HEK293 (cell line): ENCODE results near the gene QSOX1.

Experiments used
- CTCF ChIA-PET: fragments of 350-600 bp; formaldehyde crosslinking; extraction: SDS; loops from one replicate; lab custom pipeline; 2021; ENCODE audit warnings: antibody characterized with exemption; lab: Yijun Ruan, JAX
- POLR2A ChIA-PET: fragments of 300-600 bp; formaldehyde crosslinking; extraction: SDS; loops from one replicate; lab custom pipeline; 2020; ENCODE audit warnings: antibody characterized with exemption, inconsistent platforms; lab: Yijun Ruan, JAX
- H3K27ac ChIP-seq: fragments of 200-500 bp; sonication (Bioruptor generic); 2 replicates; pipeline ENCODE4 v1.5.1; 2014; ENCODE audit warnings: low read depth, low read length, control low read depth, inconsistent platforms; ENCODE audit errors: extremely low read depth
- H3K36me3 ChIP-seq, 2 experiments: fragments of 200-500 bp in 1 of 2; sonication (Bioruptor generic) in 1 of 2; 1 replicate in 1 of 2; 2 replicates in 1 of 2; pipeline ENCODE4 v1.5.1; 2014 to 2017; ENCODE audit warnings: inconsistent platforms in 2 of 2, low read length in 2 of 2; ENCODE audit not compliant: control insufficient read depth in 2 of 2, insufficient read depth in 1 of 2
- H3K4me1 ChIP-seq: fragments of 200-500 bp; sonication (Bioruptor generic); 2 replicates; pipeline ENCODE4 v1.5.1; 2014; ENCODE audit warnings: mild to moderate bottlenecking, low read length, inconsistent platforms; ENCODE audit not compliant: control insufficient read depth, insufficient read depth
- H3K4me3 ChIP-seq: 2 replicates; pipeline ENCODE4 v1.5.1; 2011; ENCODE audit warnings: low read depth, mild to moderate bottlenecking, control low read depth, low read length, moderate library complexity
- H3K9me3 ChIP-seq: fragments of 200-500 bp; sonication (Bioruptor generic); 2 replicates; pipeline ENCODE4 v1.5.1; 2014; ENCODE audit warnings: low read depth, low read length, inconsistent platforms; ENCODE audit not compliant: control insufficient read depth, insufficient read depth
- CTCF ChIP-seq: fragments of 450-650 bp; formaldehyde crosslinking; IDR thresholded peaks from 2 replicates; pipeline ENCODE4 v1.5.1; 2016; ENCODE audit warnings: missing biosample characterization, missing genetic modification characterization
- HOXA7 ChIP-seq: sonication (generic); formaldehyde crosslinking; IDR thresholded peaks from 2 replicates; pipeline ENCODE4 v1.8.1; 2022; ENCODE audit warnings: missing genetic modification reagents, borderline replicate concordance
- IKZF3 ChIP-seq: fragments of 450-650 bp; IDR thresholded peaks from 2 replicates; pipeline ENCODE4 v1.5.0; 2018; ENCODE audit warnings: missing biosample characterization, mild to moderate bottlenecking, missing genetic modification characterization, moderate library complexity
- KLF1 ChIP-seq: fragments of 450-650 bp; formaldehyde crosslinking; IDR thresholded peaks from 2 replicates; pipeline ENCODE4 v1.5.1; 2016; ENCODE audit warnings: missing biosample characterization, missing genetic modification characterization
- MZF1 ChIP-seq: fragments of 450-650 bp; formaldehyde crosslinking; IDR thresholded peaks from 2 replicates; pipeline ENCODE4 v1.5.1; 2017; ENCODE audit warnings: missing biosample characterization, missing genetic modification characterization, borderline replicate concordance
- ZIC2 ChIP-seq: fragments of 450-650 bp; formaldehyde crosslinking; IDR thresholded peaks from 2 replicates; pipeline ENCODE4 v1.5.1; 2016; ENCODE audit warnings: missing biosample characterization, missing genetic modification characterization
- ZNF175 ChIP-seq: fragments of 450-650 bp; formaldehyde crosslinking; IDR thresholded peaks from 2 replicates; pipeline ENCODE4 v1.5.1; 2016; ENCODE audit warnings: missing biosample characterization, missing genetic modification characterization
- ZNF266 ChIP-seq: fragments of 450-650 bp; formaldehyde crosslinking; IDR thresholded peaks from 2 replicates; pipeline ENCODE4 v1.5.1; 2016; ENCODE audit warnings: missing biosample characterization, missing genetic modification characterization, low read depth
- ZNF341 ChIP-seq: fragments of 450-650 bp; formaldehyde crosslinking; IDR thresholded peaks from 2 replicates; pipeline ENCODE4; 2016; ENCODE audit warnings: low read depth, missing biosample characterization, missing genetic modification characterization
- ZNF433 ChIP-seq: fragments of 450-650 bp; formaldehyde crosslinking; IDR thresholded peaks from 2 replicates; pipeline ENCODE4 v1.5.1; 2016; ENCODE audit warnings: missing biosample characterization, missing genetic modification characterization, low read depth
- ZNF449 ChIP-seq: fragments of 450-650 bp; formaldehyde crosslinking; IDR thresholded peaks from 2 replicates; pipeline ENCODE4 v1.5.1; 2017; ENCODE audit warnings: missing biosample characterization, mild to moderate bottlenecking, missing genetic modification characterization, moderate library complexity
- ZNF701 ChIP-seq: fragments of 450-650 bp; formaldehyde crosslinking; IDR thresholded peaks from 2 replicates; pipeline ENCODE4 v1.5.1; 2016; ENCODE audit warnings: missing biosample characterization, missing genetic modification characterization
- TF ChIP-seq, protein P1 (sequence below): sonication (generic); formaldehyde crosslinking; IDR thresholded peaks from 2 replicates; pipeline ENCODE4 v1.8.1; 2022; ENCODE audit warnings: mild to moderate bottlenecking, moderate library complexity, missing genetic modification reagents
- TF ChIP-seq, protein P2 (sequence below): fragments of 450-650 bp; formaldehyde crosslinking; IDR thresholded peaks from 2 replicates; pipeline ENCODE4 v1.5.1; 2016; ENCODE audit warnings: missing biosample characterization, missing genetic modification characterization, borderline replicate concordance

The QSOX1 gene

GRCh38 chr1:180243517-180244221, 89.0 kb downstream of the QSOX1 start:
- no peak overlapping the region for H3K27ac ChIP-seq
- no peaks in the 10 kb centered on the region for H3K36me3 ChIP-seq
- H3K4me3 ChIP-seq = no peak overlapping the region
- TF ChIP-seq CTCF (tag by site-specific recombination) (0 out of 2 replicates have a peak, but pooled peaks have one; percentile 19), ZNF433 (no peak), MZF1 (tag by site-specific recombination) (peak; percentile 86; the same call in 1 of the 2 replicates)
- TF ChIP-seq, protein P1, sequence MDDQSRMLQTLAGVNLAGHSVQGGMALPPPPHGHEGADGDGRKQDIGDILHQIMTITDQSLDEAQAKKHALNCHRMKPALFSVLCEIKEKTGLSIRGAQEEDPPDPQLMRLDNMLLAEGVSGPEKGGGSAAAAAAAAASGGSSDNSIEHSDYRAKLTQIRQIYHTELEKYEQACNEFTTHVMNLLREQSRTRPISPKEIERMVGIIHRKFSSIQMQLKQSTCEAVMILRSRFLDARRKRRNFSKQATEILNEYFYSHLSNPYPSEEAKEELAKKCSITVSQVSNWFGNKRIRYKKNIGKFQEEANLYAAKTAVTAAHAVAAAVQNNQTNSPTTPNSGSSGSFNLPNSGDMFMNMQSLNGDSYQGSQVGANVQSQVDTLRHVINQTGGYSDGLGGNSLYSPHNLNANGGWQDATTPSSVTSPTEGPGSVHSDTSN (CRISPR knock-in tag) = no peak
- ChIA-PET CTCF (interaction anchor here (0.8 to 1.7 kb wide), 5 partner anchors 8 to 355 kb away, joined by 3 to 5 read pairs (median 4); no protein-coding TSS in a partner anchor), POLR2A (no interaction called here)
- H3K9me3 ChIP-seq = no peaks in the 10 kb centered on the region
- no peaks in the 10 kb centered on the region for H3K4me1 ChIP-seq

DNA sequence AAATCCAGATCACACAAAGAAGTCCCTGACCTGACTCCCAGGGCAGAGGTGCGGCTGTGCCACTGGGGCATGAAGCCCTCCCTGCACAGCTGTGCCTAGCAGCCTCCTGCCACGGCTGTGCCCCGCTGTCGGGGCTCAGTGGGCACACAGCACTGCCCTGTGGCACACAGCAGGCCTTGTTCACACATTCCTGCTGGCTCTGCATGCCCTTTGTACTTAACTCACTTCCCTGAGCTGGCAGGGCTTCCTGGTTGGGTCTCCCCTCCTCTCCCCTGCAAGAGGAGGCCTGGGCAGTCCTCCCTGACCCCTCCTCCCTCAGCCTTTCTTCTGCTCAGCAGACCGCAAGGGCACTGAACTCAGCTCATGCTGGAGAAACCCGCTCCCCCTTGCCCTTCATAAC, 90.2 kb downstream of the QSOX1 start:
- H3K4me1 ChIP-seq = no peaks in the 10 kb centered on the region
- no peaks in the 10 kb centered on the region for H3K36me3 ChIP-seq
- POLR2A ChIA-PET = no interaction called here
- CTCF ChIA-PET = interaction anchor here (1.7 kb wide), 1 partner anchor 9 kb away, joined by 4 read pairs; no protein-coding TSS in a partner anchor
- H3K9me3 ChIP-seq = no peaks in the 10 kb centered on the region
- H3K4me3 ChIP-seq = no peak overlapping the region
- peak; percentile 59 for TF ChIP-seq ZIC2 (tag by site-specific recombination)
- TF ChIP-seq ZNF266 (tag by site-specific recombination) = no peak
- TF ChIP-seq ZNF701 = no peak
- TF ChIP-seq KLF1 (tag by site-specific recombination) = no peak
- TF ChIP-seq ZNF175 (tag by site-specific recombination) = no peak
- no peak for TF ChIP-seq ZNF449 (tag by site-specific recombination)
- no peak for TF ChIP-seq IKZF3 (tag by site-specific recombination)
- no peak for TF ChIP-seq HOXA7
- peak; percentile 15; the same call in 1 of the 2 replicates for TF ChIP-seq ZNF341 (tag by site-specific recombination)
- TF ChIP-seq, protein P2, sequence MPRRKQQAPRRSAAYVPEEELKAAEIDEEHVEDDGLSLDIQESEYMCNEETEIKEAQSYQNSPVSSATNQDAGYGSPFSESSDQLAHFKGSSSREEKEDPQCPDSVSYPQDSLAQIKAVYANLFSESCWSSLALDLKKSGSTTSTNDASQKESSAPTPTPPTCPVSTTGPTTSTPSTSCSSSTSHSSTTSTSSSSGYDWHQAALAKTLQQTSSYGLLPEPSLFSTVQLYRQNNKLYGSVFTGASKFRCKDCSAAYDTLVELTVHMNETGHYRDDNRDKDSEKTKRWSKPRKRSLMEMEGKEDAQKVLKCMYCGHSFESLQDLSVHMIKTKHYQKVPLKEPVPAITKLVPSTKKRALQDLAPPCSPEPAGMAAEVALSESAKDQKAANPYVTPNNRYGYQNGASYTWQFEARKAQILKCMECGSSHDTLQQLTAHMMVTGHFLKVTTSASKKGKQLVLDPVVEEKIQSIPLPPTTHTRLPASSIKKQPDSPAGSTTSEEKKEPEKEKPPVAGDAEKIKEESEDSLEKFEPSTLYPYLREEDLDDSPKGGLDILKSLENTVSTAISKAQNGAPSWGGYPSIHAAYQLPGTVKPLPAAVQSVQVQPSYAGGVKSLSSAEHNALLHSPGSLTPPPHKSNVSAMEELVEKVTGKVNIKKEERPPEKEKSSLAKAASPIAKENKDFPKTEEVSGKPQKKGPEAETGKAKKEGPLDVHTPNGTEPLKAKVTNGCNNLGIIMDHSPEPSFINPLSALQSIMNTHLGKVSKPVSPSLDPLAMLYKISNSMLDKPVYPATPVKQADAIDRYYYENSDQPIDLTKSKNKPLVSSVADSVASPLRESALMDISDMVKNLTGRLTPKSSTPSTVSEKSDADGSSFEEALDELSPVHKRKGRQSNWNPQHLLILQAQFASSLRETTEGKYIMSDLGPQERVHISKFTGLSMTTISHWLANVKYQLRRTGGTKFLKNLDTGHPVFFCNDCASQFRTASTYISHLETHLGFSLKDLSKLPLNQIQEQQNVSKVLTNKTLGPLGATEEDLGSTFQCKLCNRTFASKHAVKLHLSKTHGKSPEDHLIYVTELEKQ (tag by site-specific recombination) = no peak
- no peak overlapping the region for H3K27ac ChIP-seq
